ENCODE results near the gene LYRM4. TPM values are rescaled to one million over a fixed set of nuclear protein-coding genes. Genes with fewer than 3 reads are reported as not detected.

The LYRM4 gene
- total RNA-seq, 1 donor, result 16.6 TPM

DNA sequence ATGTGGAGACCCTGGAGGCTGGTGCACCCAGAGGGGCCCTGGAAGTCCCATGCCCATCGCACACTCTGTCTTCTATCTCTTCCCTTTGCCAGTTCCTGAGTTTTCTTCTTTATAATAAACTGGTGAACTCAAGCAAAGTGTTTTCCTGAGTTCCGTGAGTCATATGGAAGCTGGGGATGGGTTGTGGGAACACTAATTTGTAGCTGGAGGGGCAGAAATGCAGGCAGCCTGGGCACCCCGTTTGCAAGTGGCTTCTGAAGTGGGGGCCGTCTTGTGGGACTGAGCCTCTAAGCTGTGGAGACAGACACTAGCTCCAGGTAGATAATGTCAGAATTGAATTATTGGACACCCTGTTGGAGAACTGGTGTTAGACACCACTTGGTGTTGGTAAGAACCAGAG lies 178.8 kb downstream of the LYRM4 start:
- Histone ChIP-seq H3K4me3 (ENCODE audit: insufficient read depth, low read length) (no peak overlapping the region), H3K27ac (ENCODE audit: low read depth, low read length) (peak overlapping the region; percentile 49), H3K4me1 (ENCODE audit: insufficient read depth, low read length) (peaks cover 21% of the 10 kb centered on the region), H3K36me3 (ENCODE audit: insufficient read depth, low read length) (no peaks in the 10 kb centered on the region), H3K79me2 (ENCODE audit: insufficient read depth, low read length) (no peaks in the 10 kb centered on the region), H3K4me2 (ENCODE audit: insufficient read depth, low read length) (peak overlapping the region; percentile 50), H3K27me3 (ENCODE audit: insufficient read depth, low read length) (peaks cover 8% of the 10 kb centered on the region), H2AFZ (ENCODE audit: low read length) (no peak overlapping the region), H3K9me3 (ENCODE audit: low read depth, low read length) (no peaks in the 10 kb centered on the region), H4K20me1 (ENCODE audit: insufficient read depth, low read length) (no peaks in the 10 kb centered on the region)
- TF ChIP-seq, protein P1, sequence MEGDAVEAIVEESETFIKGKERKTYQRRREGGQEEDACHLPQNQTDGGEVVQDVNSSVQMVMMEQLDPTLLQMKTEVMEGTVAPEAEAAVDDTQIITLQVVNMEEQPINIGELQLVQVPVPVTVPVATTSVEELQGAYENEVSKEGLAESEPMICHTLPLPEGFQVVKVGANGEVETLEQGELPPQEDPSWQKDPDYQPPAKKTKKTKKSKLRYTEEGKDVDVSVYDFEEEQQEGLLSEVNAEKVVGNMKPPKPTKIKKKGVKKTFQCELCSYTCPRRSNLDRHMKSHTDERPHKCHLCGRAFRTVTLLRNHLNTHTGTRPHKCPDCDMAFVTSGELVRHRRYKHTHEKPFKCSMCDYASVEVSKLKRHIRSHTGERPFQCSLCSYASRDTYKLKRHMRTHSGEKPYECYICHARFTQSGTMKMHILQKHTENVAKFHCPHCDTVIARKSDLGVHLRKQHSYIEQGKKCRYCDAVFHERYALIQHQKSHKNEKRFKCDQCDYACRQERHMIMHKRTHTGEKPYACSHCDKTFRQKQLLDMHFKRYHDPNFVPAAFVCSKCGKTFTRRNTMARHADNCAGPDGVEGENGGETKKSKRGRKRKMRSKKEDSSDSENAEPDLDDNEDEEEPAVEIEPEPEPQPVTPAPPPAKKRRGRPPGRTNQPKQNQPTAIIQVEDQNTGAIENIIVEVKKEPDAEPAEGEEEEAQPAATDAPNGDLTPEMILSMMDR (IDR thresholded peaks at IDR 0.05; ENCODE audit: extremely low read depth, low read depth, low read length), result no peak
- DNase-seq (ENCODE audit: insufficient read length, low spot score, missing footprints), result no peak

DNA sequence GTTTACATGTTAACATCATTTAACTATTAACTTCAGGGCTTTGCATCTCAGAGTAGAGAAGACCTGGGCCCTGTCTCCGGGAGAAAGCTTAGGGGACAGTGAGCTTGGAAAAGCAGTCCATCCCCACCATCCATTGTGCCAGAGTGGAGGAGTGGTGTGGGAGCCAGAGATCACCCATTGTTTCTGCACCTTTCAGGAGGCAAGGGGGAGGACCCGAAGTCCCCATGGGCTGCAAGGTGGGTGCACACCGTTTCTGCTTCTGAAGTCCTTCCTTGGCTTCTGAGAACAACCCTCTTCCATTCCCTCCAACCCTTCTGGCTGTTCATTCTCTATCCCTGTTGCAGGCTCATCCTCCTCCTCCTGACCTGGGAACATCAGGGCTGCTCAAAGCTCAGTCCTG lies 179.6 kb downstream of the LYRM4 start:
- H2AFZ ChIP-seq (ENCODE audit: low read length), result no peak overlapping the region
- no peak overlapping the region for H3K27ac ChIP-seq (ENCODE audit: low read depth, low read length)
- DNase-seq (ENCODE audit: insufficient read length, low spot score, missing footprints), result no peak
- H3K27me3 ChIP-seq (ENCODE audit: insufficient read depth, low read length), result peaks cover 2% of the 10 kb centered on the region
- H3K79me2 ChIP-seq (ENCODE audit: insufficient read depth, low read length), result no peaks in the 10 kb centered on the region
- no peaks in the 10 kb centered on the region for H3K9me3 ChIP-seq (ENCODE audit: low read depth, low read length)
- H4K20me1 ChIP-seq (ENCODE audit: insufficient read depth, low read length), result no peaks in the 10 kb centered on the region
- no peaks in the 10 kb centered on the region for H3K36me3 ChIP-seq (ENCODE audit: insufficient read depth, low read length)
- H3K4me3 ChIP-seq (ENCODE audit: insufficient read depth, low read length), result no peak overlapping the region
- TF ChIP-seq, protein P1 (IDR thresholded peaks at IDR 0.05; ENCODE audit: extremely low read depth, low read depth, low read length), result no peak
- H3K4me2 ChIP-seq (ENCODE audit: insufficient read depth, low read length), result no peak overlapping the region
- H3K4me1 ChIP-seq (ENCODE audit: insufficient read depth, low read length), result peaks cover 21% of the 10 kb centered on the region

DNA sequence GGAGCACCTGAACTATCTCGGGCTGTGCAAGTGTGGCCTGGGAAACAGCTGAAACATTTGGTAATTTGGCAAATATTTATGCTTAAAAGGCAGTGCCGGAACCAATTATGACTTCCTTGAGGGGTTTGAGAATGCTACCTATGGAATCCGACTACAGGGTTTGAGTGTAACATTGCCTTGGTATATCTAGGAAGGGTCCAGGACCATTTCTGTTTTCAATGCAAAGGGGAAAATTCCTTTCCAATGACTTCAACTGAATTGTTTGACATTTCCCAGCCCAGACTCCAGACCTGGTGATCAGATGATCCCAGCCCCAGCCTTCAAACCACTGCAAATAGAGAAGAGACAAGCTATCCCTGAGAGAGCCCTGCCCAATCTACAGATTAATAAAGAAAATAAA lies 180.2 kb downstream of the LYRM4 start:
- DNase-seq (ENCODE audit: insufficient read length, low spot score, missing footprints), result no peak
- Histone ChIP-seq H3K4me2 (ENCODE audit: insufficient read depth, low read length) (no peak overlapping the region), H4K20me1 (ENCODE audit: insufficient read depth, low read length) (no peaks in the 10 kb centered on the region), H3K4me3 (ENCODE audit: insufficient read depth, low read length) (no peak overlapping the region), H3K79me2 (ENCODE audit: insufficient read depth, low read length) (no peaks in the 10 kb centered on the region), H2AFZ (ENCODE audit: low read length) (no peak overlapping the region), H3K9me3 (ENCODE audit: low read depth, low read length) (no peaks in the 10 kb centered on the region), H3K36me3 (ENCODE audit: insufficient read depth, low read length) (no peaks in the 10 kb centered on the region), H3K27ac (ENCODE audit: low read depth, low read length) (no peak overlapping the region), H3K4me1 (ENCODE audit: insufficient read depth, low read length) (peaks cover 21% of the 10 kb centered on the region), H3K27me3 (ENCODE audit: insufficient read depth, low read length) (no peaks in the 10 kb centered on the region)
- TF ChIP-seq, protein P1 (IDR thresholded peaks at IDR 0.05; ENCODE audit: extremely low read depth, low read depth, low read length), result no peak

DNA sequence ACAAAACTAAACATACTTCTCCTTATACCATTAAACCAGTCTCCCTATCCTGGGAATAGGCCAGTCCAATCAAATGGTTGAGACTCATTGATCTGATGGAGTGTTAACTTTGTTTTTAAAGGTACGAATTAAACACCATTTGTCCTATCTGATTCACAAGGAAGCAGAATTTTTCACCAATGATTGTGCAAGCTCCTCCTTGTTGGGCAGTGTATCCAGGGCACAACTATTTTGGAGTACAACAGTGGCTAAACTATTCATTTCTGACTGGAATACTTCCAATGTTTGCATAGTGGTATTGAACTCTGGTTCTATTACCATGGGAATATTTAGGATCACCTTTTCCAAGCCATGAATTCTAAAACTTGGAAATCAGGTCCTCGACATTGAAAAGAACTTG lies 181.1 kb downstream of the LYRM4 start:
- no peak overlapping the region for H3K4me3 ChIP-seq (ENCODE audit: insufficient read depth, low read length)
- H3K4me2 ChIP-seq (ENCODE audit: insufficient read depth, low read length), result no peak overlapping the region
- H3K4me1 ChIP-seq (ENCODE audit: insufficient read depth, low read length), result peaks cover 18% of the 10 kb centered on the region
- H3K9me3 ChIP-seq (ENCODE audit: low read depth, low read length), result no peaks in the 10 kb centered on the region
- TF ChIP-seq, protein P1 (IDR thresholded peaks at IDR 0.05; ENCODE audit: extremely low read depth, low read depth, low read length), result no peak
- H3K79me2 ChIP-seq (ENCODE audit: insufficient read depth, low read length), result no peaks in the 10 kb centered on the region
- no peak overlapping the region for H3K27ac ChIP-seq (ENCODE audit: low read depth, low read length)
- H3K27me3 ChIP-seq (ENCODE audit: insufficient read depth, low read length), result no peaks in the 10 kb centered on the region
- DNase-seq (ENCODE audit: insufficient read length, low spot score, missing footprints), result no peak
- no peaks in the 10 kb centered on the region for H4K20me1 ChIP-seq (ENCODE audit: insufficient read depth, low read length)
- no peaks in the 10 kb centered on the region for H3K36me3 ChIP-seq (ENCODE audit: insufficient read depth, low read length)
- no peak overlapping the region for H2AFZ ChIP-seq (ENCODE audit: low read length)
